WTC11 (cell line): ENCODE results near the gene DNAJC19. TPM values are rescaled to one million over a fixed set of nuclear protein-coding genes. Genes with fewer than 3 reads are reported as not detected.
A peak's percentile ranks its signal among the peaks of the same experiment; 100 is the strongest.

ENCODE experiments used
- ATAC-seq: fragments of 200-7000 bp; cut with Tn5 transposase; 2 replicates; pipeline ENCODE4 v1.10.0; 2021; ENCODE audit warnings: mild to moderate bottlenecking, moderate library complexity
- CTCF ChIA-PET: fragments of 300-600 bp; sonication (Branson Sonifier 250); formaldehyde crosslinking; loops from one replicate; lab custom pipeline; 2021; ENCODE audit warnings: antibody characterized with exemption; lab: Charles Lee
- POLR2A ChIA-PET: fragments of 350-600 bp; sonication (Branson Sonifier 250); formaldehyde crosslinking; loops from one replicate; lab custom pipeline; 2021; ENCODE audit warnings: antibody characterized with exemption; lab: Charles Lee
- DNase-seq: peaks from one replicate; pipeline ENCODE4 v3.0.0; 2021; ENCODE audit warnings: low spot score
- H3K27ac Mint-ChIP-seq: 2 replicates; pipeline ENCODE4 v1.8.0; 2021; ENCODE audit warnings: mixed read lengths
- H3K27me3 Mint-ChIP-seq: 2 replicates; pipeline ENCODE4 v1.8.0; 2021; ENCODE audit warnings: low read depth, mild to moderate bottlenecking, moderate library complexity, mixed read lengths
- H3K36me3 Mint-ChIP-seq: 2 replicates; pipeline ENCODE4 v1.8.0; 2021; ENCODE audit warnings: mixed read lengths
- H3K4me1 Mint-ChIP-seq: 2 replicates; pipeline ENCODE4 v1.8.0; 2022; ENCODE audit warnings: mixed read lengths
- H3K4me3 Mint-ChIP-seq: 2 replicates; pipeline ENCODE4 v1.8.0; 2021; ENCODE audit warnings: mild to moderate bottlenecking, moderate library complexity, mixed read lengths
- H3K9me3 Mint-ChIP-seq: 2 replicates; pipeline ENCODE4 v1.8.0; 2021; ENCODE audit warnings: mixed read lengths
- CREB1 ChIP-seq: sonication (generic); formaldehyde crosslinking; IDR thresholded peaks from 2 replicates; pipeline ENCODE4 v1.8.0; 2023; ENCODE audit warnings: mild to moderate bottlenecking, missing genetic modification reagents
- EMX1 ChIP-seq: fragments of 250-450 bp; sonication (Bioruptor Pico); IDR thresholded peaks from 2 replicates; pipeline ENCODE4 v1.8.0; 2021; ENCODE audit warnings: mild to moderate bottlenecking
- ESRRA ChIP-seq: sonication (generic); formaldehyde crosslinking; IDR thresholded peaks from 2 replicates; pipeline ENCODE4 v1.8.1; 2022; ENCODE audit warnings: mild to moderate bottlenecking, missing genetic modification reagents, borderline replicate concordance
- ETV6 ChIP-seq: sonication (generic); formaldehyde crosslinking; IDR thresholded peaks from 2 replicates; pipeline ENCODE4 v1.8.1; 2022; ENCODE audit warnings: mild to moderate bottlenecking, missing genetic modification reagents
- FOXK1 ChIP-seq: sonication (generic); formaldehyde crosslinking; IDR thresholded peaks from 2 replicates; pipeline ENCODE4 v1.8.0; 2022; ENCODE audit warnings: mild to moderate bottlenecking, moderate library complexity, missing genetic modification reagents
- JUN ChIP-seq: sonication (generic); formaldehyde crosslinking; IDR thresholded peaks from 2 replicates; pipeline ENCODE4 v1.8.0; 2023; ENCODE audit warnings: mild to moderate bottlenecking, missing genetic modification reagents
- MXD4 ChIP-seq: fragments of 250-450 bp; sonication (Bioruptor Pico); IDR thresholded peaks from 2 replicates; pipeline ENCODE4 v1.8.0; 2021; ENCODE audit warnings: mild to moderate bottlenecking, moderate library complexity, borderline replicate concordance
- NFATC4 ChIP-seq: fragments of 250-450 bp; sonication (Bioruptor Pico); IDR thresholded peaks from 2 replicates; pipeline ENCODE4 v1.9.0; 2021; ENCODE audit warnings: mild to moderate bottlenecking
- OVOL2 ChIP-seq: fragments of 250-450 bp; sonication (Bioruptor Pico); IDR thresholded peaks from 2 replicates; pipeline ENCODE4 v1.9.0; 2021; ENCODE audit warnings: mild to moderate bottlenecking, borderline replicate concordance
- TEAD4 ChIP-seq: sonication (generic); formaldehyde crosslinking; IDR thresholded peaks from 2 replicates; pipeline ENCODE4 v1.8.0; 2022; ENCODE audit warnings: mild to moderate bottlenecking, missing genetic modification reagents
- ZNF121 ChIP-seq: sonication (generic); formaldehyde crosslinking; IDR thresholded peaks from 2 replicates; pipeline ENCODE4 v1.8.0; 2023; ENCODE audit warnings: missing genetic modification reagents
- ZNF138 ChIP-seq: sonication (generic); formaldehyde crosslinking; conservative IDR thresholded peaks from 2 replicates; pipeline ENCODE4 v1.8.1; 2022; ENCODE audit warnings: mild to moderate bottlenecking, moderate library complexity, missing genetic modification reagents
- ZNF416 ChIP-seq: fragments of 250-450 bp; sonication (Bioruptor Pico); IDR thresholded peaks from 2 replicates; pipeline ENCODE4 v1.9.0; 2021; ENCODE audit warnings: mild to moderate bottlenecking, inconsistent platforms
- ZNF423 ChIP-seq: fragments of 250-450 bp; sonication (Bioruptor Pico); IDR thresholded peaks from 2 replicates; pipeline ENCODE4 v2.1.2; 2022; ENCODE audit warnings: mild to moderate bottlenecking, moderate library complexity
- total RNA-seq: library from RNA; stranded (reverse); gene quantifications from 3 replicates; pipeline ENCODE4 v1.2.3, GENCODE V29; 2021
- TF ChIP-seq, protein P1 (sequence below): sonication (generic); formaldehyde crosslinking; IDR thresholded peaks from 2 replicates; pipeline ENCODE4 v1.8.1; 2023; ENCODE audit warnings: mild to moderate bottlenecking, missing genetic modification reagents, borderline replicate concordance
- TF ChIP-seq, protein P2 (sequence below): sonication (generic); formaldehyde crosslinking; IDR thresholded peaks from 2 replicates; pipeline ENCODE4 v1.8.1; 2023; ENCODE audit warnings: mild to moderate bottlenecking, moderate library complexity, missing genetic modification reagents
- TF ChIP-seq, protein P3 (sequence below): sonication (generic); formaldehyde crosslinking; IDR thresholded peaks from 2 replicates; pipeline ENCODE4 v1.8.0; 2022; ENCODE audit warnings: mild to moderate bottlenecking, missing genetic modification reagents
- TF ChIP-seq, protein P4 (sequence below): sonication (generic); formaldehyde crosslinking; IDR thresholded peaks from 2 replicates; pipeline ENCODE4 v1.8.0; 2023; ENCODE audit warnings: mild to moderate bottlenecking, missing genetic modification reagents
- TF ChIP-seq, protein P5 (sequence below): fragments of 200-600 bp; IDR thresholded peaks from 2 replicates; pipeline ENCODE4 v1.8.0; 2022; ENCODE audit warnings: antibody characterized with exemption
- TF ChIP-seq, protein P6 (sequence below): fragments of 250-450 bp; sonication (Bioruptor Pico); IDR thresholded peaks from 2 replicates; pipeline ENCODE4 v1.8.0; 2021; ENCODE audit warnings: mild to moderate bottlenecking

The DNAJC19 gene
- total RNA-seq, 1 experiment from 2014 or later = 65.7 TPM

DNA sequence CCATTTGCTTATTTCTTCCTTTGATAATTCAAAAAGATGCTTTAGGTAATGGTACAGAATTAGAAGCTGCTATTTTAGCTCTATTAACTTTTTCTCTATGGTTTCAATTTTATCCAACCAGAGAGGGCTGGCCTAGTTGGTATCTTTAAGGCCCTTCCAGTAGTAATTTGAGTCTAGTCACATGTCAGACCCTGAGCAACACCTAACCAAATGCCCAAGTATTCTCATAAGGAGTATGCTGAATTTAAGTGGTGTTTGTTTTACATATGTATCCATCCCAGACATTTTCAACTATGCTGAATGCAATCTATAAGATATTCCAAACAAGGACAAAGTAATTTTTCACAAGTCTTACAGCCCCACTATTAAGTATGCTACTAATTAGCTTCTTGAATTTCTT lies 9.6 kb downstream of the DNAJC19 start:
- no peak for TF ChIP-seq ESRRA
- no peak for TF ChIP-seq ZNF423 (CRISPR knock-in tag)
- no peak for TF ChIP-seq EMX1 (CRISPR knock-in tag)
- TF ChIP-seq MXD4 = no peak
- TF ChIP-seq ETV6 (CRISPR knock-in tag) = no peak
- TF ChIP-seq, protein P1, sequence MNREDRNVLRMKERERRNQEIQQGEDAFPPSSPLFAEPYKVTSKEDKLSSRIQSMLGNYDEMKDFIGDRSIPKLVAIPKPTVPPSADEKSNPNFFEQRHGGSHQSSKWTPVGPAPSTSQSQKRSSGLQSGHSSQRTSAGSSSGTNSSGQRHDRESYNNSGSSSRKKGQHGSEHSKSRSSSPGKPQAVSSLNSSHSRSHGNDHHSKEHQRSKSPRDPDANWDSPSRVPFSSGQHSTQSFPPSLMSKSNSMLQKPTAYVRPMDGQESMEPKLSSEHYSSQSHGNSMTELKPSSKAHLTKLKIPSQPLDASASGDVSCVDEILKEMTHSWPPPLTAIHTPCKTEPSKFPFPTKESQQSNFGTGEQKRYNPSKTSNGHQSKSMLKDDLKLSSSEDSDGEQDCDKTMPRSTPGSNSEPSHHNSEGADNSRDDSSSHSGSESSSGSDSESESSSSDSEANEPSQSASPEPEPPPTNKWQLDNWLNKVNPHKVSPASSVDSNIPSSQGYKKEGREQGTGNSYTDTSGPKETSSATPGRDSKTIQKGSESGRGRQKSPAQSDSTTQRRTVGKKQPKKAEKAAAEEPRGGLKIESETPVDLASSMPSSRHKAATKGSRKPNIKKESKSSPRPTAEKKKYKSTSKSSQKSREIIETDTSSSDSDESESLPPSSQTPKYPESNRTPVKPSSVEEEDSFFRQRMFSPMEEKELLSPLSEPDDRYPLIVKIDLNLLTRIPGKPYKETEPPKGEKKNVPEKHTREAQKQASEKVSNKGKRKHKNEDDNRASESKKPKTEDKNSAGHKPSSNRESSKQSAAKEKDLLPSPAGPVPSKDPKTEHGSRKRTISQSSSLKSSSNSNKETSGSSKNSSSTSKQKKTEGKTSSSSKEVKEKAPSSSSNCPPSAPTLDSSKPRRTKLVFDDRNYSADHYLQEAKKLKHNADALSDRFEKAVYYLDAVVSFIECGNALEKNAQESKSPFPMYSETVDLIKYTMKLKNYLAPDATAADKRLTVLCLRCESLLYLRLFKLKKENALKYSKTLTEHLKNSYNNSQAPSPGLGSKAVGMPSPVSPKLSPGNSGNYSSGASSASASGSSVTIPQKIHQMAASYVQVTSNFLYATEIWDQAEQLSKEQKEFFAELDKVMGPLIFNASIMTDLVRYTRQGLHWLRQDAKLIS (CRISPR knock-in tag) = no peak
- no peak for TF ChIP-seq FOXK1 (CRISPR knock-in tag)
- TF ChIP-seq, protein P2, sequence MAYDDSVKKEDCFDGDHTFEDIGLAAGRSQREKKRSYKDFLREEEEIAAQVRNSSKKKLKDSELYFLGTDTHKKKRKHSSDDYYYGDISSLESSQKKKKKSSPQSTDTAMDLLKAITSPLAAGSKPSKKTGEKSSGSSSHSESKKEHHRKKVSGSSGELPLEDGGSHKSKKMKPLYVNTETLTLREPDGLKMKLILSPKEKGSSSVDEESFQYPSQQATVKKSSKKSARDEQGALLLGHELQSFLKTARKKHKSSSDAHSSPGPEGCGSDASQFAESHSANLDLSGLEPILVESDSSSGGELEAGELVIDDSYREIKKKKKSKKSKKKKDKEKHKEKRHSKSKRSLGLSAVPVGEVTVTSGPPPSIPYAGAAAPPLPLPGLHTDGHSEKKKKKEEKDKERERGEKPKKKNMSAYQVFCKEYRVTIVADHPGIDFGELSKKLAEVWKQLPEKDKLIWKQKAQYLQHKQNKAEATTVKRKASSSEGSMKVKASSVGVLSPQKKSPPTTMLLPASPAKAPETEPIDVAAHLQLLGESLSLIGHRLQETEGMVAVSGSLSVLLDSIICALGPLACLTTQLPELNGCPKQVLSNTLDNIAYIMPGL (CRISPR knock-in tag) = no peak
- no peak for TF ChIP-seq CREB1 (CRISPR knock-in tag)
- TF ChIP-seq, protein P3, sequence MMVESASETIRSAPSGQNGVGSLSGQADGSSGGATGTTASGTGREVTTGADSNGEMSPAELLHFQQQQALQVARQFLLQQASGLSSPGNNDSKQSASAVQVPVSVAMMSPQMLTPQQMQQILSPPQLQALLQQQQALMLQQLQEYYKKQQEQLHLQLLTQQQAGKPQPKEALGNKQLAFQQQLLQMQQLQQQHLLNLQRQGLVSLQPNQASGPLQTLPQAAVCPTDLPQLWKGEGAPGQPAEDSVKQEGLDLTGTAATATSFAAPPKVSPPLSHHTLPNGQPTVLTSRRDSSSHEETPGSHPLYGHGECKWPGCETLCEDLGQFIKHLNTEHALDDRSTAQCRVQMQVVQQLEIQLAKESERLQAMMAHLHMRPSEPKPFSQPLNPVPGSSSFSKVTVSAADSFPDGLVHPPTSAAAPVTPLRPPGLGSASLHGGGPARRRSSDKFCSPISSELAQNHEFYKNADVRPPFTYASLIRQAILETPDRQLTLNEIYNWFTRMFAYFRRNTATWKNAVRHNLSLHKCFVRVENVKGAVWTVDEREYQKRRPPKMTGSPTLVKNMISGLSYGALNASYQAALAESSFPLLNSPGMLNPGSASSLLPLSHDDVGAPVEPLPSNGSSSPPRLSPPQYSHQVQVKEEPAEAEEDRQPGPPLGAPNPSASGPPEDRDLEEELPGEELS (CRISPR knock-in tag) = no peak
- TF ChIP-seq, protein P4, sequence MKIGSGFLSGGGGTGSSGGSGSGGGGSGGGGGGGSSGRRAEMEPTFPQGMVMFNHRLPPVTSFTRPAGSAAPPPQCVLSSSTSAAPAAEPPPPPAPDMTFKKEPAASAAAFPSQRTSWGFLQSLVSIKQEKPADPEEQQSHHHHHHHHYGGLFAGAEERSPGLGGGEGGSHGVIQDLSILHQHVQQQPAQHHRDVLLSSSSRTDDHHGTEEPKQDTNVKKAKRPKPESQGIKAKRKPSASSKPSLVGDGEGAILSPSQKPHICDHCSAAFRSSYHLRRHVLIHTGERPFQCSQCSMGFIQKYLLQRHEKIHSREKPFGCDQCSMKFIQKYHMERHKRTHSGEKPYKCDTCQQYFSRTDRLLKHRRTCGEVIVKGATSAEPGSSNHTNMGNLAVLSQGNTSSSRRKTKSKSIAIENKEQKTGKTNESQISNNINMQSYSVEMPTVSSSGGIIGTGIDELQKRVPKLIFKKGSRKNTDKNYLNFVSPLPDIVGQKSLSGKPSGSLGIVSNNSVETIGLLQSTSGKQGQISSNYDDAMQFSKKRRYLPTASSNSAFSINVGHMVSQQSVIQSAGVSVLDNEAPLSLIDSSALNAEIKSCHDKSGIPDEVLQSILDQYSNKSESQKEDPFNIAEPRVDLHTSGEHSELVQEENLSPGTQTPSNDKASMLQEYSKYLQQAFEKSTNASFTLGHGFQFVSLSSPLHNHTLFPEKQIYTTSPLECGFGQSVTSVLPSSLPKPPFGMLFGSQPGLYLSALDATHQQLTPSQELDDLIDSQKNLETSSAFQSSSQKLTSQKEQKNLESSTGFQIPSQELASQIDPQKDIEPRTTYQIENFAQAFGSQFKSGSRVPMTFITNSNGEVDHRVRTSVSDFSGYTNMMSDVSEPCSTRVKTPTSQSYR (CRISPR knock-in tag) = no peak
- TF ChIP-seq NFATC4 (CRISPR knock-in tag) = no peak
- TF ChIP-seq ZNF416 (CRISPR knock-in tag) = no peak
- no peak for TF ChIP-seq ZNF138 (CRISPR knock-in tag)
- TF ChIP-seq JUN = no peak
- no peak for TF ChIP-seq OVOL2 (CRISPR knock-in tag)
- no peak for TF ChIP-seq TEAD4 (CRISPR knock-in tag)
- TF ChIP-seq, protein P5, sequence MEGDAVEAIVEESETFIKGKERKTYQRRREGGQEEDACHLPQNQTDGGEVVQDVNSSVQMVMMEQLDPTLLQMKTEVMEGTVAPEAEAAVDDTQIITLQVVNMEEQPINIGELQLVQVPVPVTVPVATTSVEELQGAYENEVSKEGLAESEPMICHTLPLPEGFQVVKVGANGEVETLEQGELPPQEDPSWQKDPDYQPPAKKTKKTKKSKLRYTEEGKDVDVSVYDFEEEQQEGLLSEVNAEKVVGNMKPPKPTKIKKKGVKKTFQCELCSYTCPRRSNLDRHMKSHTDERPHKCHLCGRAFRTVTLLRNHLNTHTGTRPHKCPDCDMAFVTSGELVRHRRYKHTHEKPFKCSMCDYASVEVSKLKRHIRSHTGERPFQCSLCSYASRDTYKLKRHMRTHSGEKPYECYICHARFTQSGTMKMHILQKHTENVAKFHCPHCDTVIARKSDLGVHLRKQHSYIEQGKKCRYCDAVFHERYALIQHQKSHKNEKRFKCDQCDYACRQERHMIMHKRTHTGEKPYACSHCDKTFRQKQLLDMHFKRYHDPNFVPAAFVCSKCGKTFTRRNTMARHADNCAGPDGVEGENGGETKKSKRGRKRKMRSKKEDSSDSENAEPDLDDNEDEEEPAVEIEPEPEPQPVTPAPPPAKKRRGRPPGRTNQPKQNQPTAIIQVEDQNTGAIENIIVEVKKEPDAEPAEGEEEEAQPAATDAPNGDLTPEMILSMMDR = no peak
- TF ChIP-seq, protein P6, sequence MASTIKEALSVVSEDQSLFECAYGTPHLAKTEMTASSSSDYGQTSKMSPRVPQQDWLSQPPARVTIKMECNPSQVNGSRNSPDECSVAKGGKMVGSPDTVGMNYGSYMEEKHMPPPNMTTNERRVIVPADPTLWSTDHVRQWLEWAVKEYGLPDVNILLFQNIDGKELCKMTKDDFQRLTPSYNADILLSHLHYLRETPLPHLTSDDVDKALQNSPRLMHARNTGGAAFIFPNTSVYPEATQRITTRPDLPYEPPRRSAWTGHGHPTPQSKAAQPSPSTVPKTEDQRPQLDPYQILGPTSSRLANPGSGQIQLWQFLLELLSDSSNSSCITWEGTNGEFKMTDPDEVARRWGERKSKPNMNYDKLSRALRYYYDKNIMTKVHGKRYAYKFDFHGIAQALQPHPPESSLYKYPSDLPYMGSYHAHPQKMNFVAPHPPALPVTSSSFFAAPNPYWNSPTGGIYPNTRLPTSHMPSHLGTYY (CRISPR knock-in tag) = no peak
- TF ChIP-seq ZNF121 (CRISPR knock-in tag) = no peak
- H3K36me3 Mint-ChIP-seq = peaks cover 22% of the 10 kb centered on the region
- H3K9me3 Mint-ChIP-seq = no peaks in the 10 kb centered on the region
- no peaks in the 10 kb centered on the region for H3K27me3 Mint-ChIP-seq
- ChIA-PET POLR2A (interaction anchor here (1.7 kb wide), 1 partner anchor 9 kb away, joined by 5 read pairs; the partner anchor contains the start of gene DNAJC19), CTCF (interaction anchor here (0.9 to 1.3 kb wide), 3 partner anchors 9 to 175 kb away, joined by 3 to 4 read pairs (median 3); partner anchors contain the start of gene DNAJC19)
- no peak for DNase-seq
- peak overlapping the region; percentile 21; the same call in 1 of the 2 replicates for H3K27ac Mint-ChIP-seq
- H3K4me1 Mint-ChIP-seq = peaks cover 9% of the 10 kb centered on the region
- H3K4me3 Mint-ChIP-seq = no peak overlapping the region
- no peak for ATAC-seq
